CD4-positive, alpha-beta T cell treated with Interleukin-6 for 4 hours (primary cell): Measurements from ENCODE around the gene CSNK1G1.
A peak's percentile ranks its signal among the peaks of the same experiment; 100 is the strongest.
"Not testable (repeated sequence)": the region's sequence is repeated elsewhere in the genome, so short reads cannot be mapped to it uniquely, and the experiment has no call there.

ENCODE experiments used
- DNase-seq: peaks from one replicate; pipeline ENCODE4 v3.0.0-alpha.2; 2020; ENCODE audit warnings: mixed read lengths

CSNK1G1 gene

GRCh38 chr15:64348455-64348854 is 7.5 kb downstream of the CSNK1G1 start:
- DNase-seq, result no peak

GRCh38 chr15:64346242-64346641 is 9.7 kb downstream of the CSNK1G1 start:
- DNase-seq, result not testable (repeated sequence)

- DNase-seq, result no peak
These were observed 11.2 kb downstream of the CSNK1G1 start for GRCh38 chr15:64344651-64345294.

GRCh38 chr15:64343841-64344240 is 12.1 kb downstream of the CSNK1G1 start:
- no peak for DNase-seq

- DNase-seq, result no peak
These were observed 12.8 kb downstream of the CSNK1G1 start for GRCh38 chr15:64343222-64343621.

GRCh38 chr15:64341961-64342360 is 14.0 kb downstream of the CSNK1G1 start:
- DNase-seq, result no peak

GRCh38 chr15:64340355-64340754 is 15.6 kb downstream of the CSNK1G1 start:
- no peak for DNase-seq

GRCh38 chr15:64337761-64338160 is 18.2 kb downstream of the CSNK1G1 start:
- no peak for DNase-seq

GRCh38 chr15:64333986-64334929 is 21.7 kb downstream of the CSNK1G1 start:
- peak; percentile 56 for DNase-seq

GRCh38 chr15:64333516-64333915 is 22.5 kb downstream of the CSNK1G1 start:
- no peak for DNase-seq

- DNase-seq, result not testable (repeated sequence)
These were observed 24.3 kb downstream of the CSNK1G1 start for GRCh38 chr15:64331668-64332067.

GRCh38 chr15:64326975-64327374 is 29.0 kb downstream of the CSNK1G1 start:
- not testable (repeated sequence) for DNase-seq

GRCh38 chr15:64326458-64326857 is 29.5 kb downstream of the CSNK1G1 start:
- not testable (repeated sequence) for DNase-seq

- no peak for DNase-seq
These were observed 31.7 kb downstream of the CSNK1G1 start for GRCh38 chr15:64324165-64324877.

- DNase-seq, result no peak
These were observed 40.8 kb downstream of the CSNK1G1 start for GRCh38 chr15:64315216-64315615.

- DNase-seq, result no peak
These were observed 41.5 kb downstream of the CSNK1G1 start for GRCh38 chr15:64314456-64314855.

- DNase-seq, result no peak
These were observed 44.4 kb downstream of the CSNK1G1 start for GRCh38 chr15:64311566-64311965.

GRCh38 chr15:64310036-64310435 is 45.9 kb downstream of the CSNK1G1 start:
- DNase-seq, result no peak

GRCh38 chr15:64305261-64305660 is 50.7 kb downstream of the CSNK1G1 start:
- DNase-seq, result no peak

- no peak for DNase-seq
These were observed 66.4 kb downstream of the CSNK1G1 start for GRCh38 chr15:64289550-64289949.

GRCh38 chr15:64288999-64289398 is 67.0 kb downstream of the CSNK1G1 start:
- no peak for DNase-seq

- no peak for DNase-seq
These were observed 67.4 kb downstream of the CSNK1G1 start for GRCh38 chr15:64288577-64288976.

- no peak for DNase-seq
These were observed 68.0 kb downstream of the CSNK1G1 start for GRCh38 chr15:64287953-64288352.
